ENCODE results near the gene OCEL1. TPM values are rescaled to one million over a fixed set of nuclear protein-coding genes. Genes with fewer than 3 reads are reported as not detected.

The OCEL1 gene
- total and polyA plus RNA-seq, 2 of the 13 experiments (the other 11 are each of a cell fraction or from before 2014, with no cell fraction given) = 10.6 to 17.2 TPM

GRCh38 chr19:17205237-17206140, 20.5 kb upstream of the OCEL1 start (continued):
- no peak for TF ChIP-seq ZNF646 (CRISPR knock-in tag; IDR thresholded peaks at IDR 0.05)
- TF ChIP-seq PCBP2 (optimal IDR thresholded peaks at IDR 0.05; ENCODE audit: low read depth, low read length, poor library complexity, severe bottlenecking) = no peak
- no peak for TF ChIP-seq PRMT3 (CRISPR knock-in tag; IDR thresholded peaks at IDR 0.05; ENCODE audit: borderline replicate concordance, low read depth)
- TF ChIP-seq ZNF121 (CRISPR knock-in tag; IDR thresholded peaks at IDR 0.05) = 0 out of 2 replicates have a peak, but pooled peaks have one; percentile 22
- no peak for TF ChIP-seq FIP1L1 (IDR thresholded peaks at IDR 0.05; ENCODE audit: borderline replicate concordance, insufficient read depth, low read depth, low read length)
- TF ChIP-seq GABPA (IDR thresholded peaks at IDR 0.05; ENCODE audit: low read depth, low read length) = no peak
- no peak for TF ChIP-seq GABPA (CRISPR knock-in tag; IDR thresholded peaks at IDR 0.05; ENCODE audit: low read depth)
- no peak for TF ChIP-seq HCFC1 (IDR thresholded peaks at IDR 0.05; ENCODE audit: low read depth, low read length)
- no peak for TF ChIP-seq KAT2B (IDR thresholded peaks at IDR 0.05; ENCODE audit: borderline replicate concordance, low read depth, low read length)
- TF ChIP-seq SMC3 (IDR thresholded peaks at IDR 0.05; ENCODE audit: low read length) = peak; percentile 70
- no peak for TF ChIP-seq ZNF468 (CRISPR knock-in tag; IDR thresholded peaks at IDR 0.05)
- no peak for TF ChIP-seq TRAFD1 (CRISPR knock-in tag; IDR thresholded peaks at IDR 0.05; ENCODE audit: borderline replicate concordance)
- TF ChIP-seq PAX8 (CRISPR knock-in tag; IDR thresholded peaks at IDR 0.05; ENCODE audit: borderline replicate concordance) = no peak
- no peak for TF ChIP-seq CSRNP2 (CRISPR knock-in tag; conservative IDR thresholded peaks at IDR 0.05; ENCODE audit: low read depth)
- no peak for TF ChIP-seq ZNF383 (CRISPR knock-in tag; IDR thresholded peaks at IDR 0.05; ENCODE audit: borderline replicate concordance)
- no peak for TF ChIP-seq EHMT2 (IDR thresholded peaks at IDR 0.05; ENCODE audit: borderline replicate concordance, low read depth, low read length)
- TF ChIP-seq TMF1 (CRISPR knock-in tag; IDR thresholded peaks at IDR 0.05; ENCODE audit: low read depth) = no peak
- no peak for TF ChIP-seq ZFP36 (IDR thresholded peaks at IDR 0.05; ENCODE audit: borderline replicate concordance, low read depth, low read length, partially characterized antibody)
- 0 out of 2 replicates have a peak, but pooled peaks have one; percentile 21 for TF ChIP-seq ZNF580 (CRISPR knock-in tag; IDR thresholded peaks at IDR 0.05; ENCODE audit: borderline replicate concordance, low read depth)

Measured in HepG2 (cell line).